Suppressor macrophage treated with lipopolysaccharide for 4 hours (primary cell): Measurements from ENCODE around the gene HBM.
"Not testable (repeated sequence)": the region's sequence is repeated elsewhere in the genome, so short reads cannot be mapped to it uniquely, and the experiment has no call there.

Source experiments
- DNase-seq: peaks from one replicate; pipeline ENCODE4 v3.0.0-alpha.2; 2020

Gene HBM, protein sequence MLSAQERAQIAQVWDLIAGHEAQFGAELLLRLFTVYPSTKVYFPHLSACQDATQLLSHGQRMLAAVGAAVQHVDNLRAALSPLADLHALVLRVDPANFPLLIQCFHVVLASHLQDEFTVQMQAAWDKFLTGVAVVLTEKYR

DNA sequence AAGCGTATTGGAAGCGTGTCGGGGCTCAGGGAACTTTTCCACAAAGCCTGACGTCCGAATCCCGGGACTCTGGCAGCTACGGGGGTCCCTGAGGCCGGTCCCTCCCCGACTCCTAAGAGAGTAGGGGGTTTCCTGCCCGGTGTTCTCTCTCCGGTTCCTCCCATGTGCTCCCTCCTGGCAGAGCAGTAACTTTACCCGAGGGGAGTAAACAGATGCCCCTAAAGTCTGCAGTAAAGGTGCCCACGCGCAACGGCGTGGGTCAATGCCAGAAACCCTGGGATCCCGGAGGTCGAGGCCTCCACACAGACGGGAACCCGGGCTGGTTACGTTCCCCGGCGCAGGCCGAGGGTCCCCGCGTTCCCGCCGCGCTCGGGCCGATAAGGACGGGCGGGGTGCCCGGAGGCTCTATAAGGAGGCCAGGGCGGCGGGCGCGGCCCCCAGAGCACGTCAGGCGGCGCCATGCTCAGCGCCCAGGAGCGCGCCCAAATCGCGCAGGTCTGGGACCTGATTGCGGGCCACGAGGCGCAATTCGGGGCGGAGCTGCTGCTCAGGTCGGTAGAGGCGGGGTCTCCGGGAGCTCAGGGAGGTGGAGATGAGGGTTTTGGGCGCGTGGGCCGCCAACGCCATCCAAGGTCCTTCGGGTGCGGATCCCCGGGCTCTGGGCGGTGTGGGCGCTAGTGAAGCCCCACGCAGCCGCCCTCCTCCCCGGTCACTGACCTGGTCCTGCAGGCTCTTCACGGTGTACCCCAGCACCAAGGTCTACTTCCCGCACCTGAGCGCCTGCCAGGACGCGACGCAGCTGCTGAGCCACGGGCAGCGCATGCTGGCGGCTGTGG is at the start of gene HBM:
HBM (plus strand) TSS at position 440 of the 836 bp plus-strand sequence; CDS start at position 460, 20 bp downstream.
- no peak for DNase-seq

DNA sequence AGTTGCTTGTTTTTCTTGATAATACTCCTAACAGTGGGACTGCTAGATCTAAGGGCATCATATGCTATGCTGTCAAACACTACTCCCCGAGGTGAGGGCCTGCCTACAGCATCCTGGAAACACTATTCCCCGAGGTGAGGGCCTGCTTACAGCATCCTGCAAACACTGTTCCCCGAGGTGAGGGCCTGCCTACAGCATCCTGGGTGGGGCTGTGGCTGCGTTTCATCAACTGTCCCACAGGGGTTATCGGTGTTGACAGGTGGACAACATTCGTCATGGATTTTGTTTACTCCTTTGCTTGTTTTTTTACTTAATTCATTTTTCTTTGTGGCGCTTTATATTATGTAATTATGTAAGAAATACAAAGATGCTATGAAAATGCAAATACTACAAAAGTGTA is 49.8 kb upstream of the HBM start:
- no peak for DNase-seq

DNA sequence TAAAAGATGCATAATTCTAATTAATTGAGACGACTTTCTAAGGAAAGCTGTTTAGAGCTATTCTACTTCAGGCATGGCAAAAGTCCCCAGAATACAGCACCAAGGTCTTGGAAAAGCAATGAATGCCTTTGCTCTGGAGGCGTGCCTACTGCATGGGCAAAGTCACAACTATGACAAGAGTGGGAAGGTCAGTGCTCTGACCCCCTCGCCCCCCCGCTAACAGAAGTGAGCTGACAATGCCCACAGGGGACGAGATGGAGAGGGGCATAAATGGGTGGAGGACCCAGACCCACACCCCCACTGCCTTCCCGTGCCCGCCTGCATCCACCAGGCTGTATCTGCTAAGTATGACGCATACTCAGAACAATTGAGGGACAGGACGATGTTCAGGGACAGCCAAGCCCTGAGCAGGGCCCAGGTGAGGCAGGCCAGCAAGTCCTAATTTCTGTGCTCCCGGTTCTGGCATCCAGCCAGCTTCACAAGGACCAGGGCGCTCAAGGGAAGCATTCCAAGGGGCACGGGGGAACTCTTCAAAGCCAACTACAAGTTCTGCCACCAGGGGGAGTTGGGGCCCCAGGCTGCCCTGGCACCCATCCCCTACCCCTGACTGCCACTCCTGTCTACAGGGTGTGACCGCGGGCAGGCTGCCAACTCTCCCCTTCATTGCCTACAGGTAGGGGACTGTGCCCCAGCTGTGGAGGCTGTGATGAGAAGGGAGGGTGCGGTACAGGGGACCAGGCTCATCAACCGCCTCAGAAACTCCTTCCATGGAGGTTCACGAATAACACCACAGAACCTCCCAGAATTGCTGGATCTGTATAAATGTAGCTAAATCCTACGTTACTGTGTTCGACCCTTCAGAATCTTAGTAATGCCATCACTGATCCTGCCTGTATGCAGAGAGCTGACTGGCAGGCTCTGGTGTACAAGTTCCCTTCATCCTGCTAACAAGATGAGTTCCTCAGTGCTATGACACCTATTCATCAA is 48.1 kb upstream of the HBM start:
- DNase-seq: peak; percentile 72

DNA sequence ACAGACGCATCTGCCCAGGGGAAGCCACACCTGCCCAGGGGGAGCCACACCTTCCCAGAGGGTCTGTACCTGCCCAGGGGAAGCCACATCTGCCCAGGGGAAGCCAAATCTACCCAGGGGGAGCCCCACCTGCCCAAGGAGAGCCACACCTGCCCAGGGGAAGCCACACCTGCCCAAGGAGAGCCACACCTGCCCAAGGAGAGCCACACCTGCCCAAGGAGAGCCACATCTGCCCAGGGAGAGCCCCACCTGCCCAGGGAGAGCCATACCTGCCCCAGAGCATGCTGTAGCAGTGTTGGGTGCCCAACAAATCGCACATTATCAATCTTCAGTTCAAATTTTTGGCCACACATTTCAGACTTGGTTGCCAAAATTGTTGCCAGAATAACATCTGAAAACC is 46.9 kb upstream of the HBM start:
- no peak for DNase-seq

DNA sequence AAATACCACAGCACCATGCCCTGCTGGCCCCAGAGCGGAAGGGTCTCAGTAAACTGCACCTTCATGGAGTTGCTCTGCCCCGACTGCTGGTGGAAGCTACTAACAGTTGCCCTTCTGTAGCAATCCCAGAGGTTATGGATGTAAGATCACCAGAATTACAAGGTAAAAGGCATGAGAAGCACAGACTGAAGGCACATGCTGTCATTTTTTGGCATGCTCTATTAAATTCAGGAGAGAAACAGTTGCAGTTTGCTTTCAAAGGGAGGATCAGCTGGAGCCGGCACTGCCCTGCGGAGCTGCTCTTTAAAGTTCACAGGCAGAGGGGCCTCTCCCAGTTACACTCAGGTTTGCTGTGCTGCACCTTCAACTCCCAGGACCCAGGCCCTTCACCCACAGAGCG is 46.5 kb upstream of the HBM start:
- DNase-seq: no peak

DNA sequence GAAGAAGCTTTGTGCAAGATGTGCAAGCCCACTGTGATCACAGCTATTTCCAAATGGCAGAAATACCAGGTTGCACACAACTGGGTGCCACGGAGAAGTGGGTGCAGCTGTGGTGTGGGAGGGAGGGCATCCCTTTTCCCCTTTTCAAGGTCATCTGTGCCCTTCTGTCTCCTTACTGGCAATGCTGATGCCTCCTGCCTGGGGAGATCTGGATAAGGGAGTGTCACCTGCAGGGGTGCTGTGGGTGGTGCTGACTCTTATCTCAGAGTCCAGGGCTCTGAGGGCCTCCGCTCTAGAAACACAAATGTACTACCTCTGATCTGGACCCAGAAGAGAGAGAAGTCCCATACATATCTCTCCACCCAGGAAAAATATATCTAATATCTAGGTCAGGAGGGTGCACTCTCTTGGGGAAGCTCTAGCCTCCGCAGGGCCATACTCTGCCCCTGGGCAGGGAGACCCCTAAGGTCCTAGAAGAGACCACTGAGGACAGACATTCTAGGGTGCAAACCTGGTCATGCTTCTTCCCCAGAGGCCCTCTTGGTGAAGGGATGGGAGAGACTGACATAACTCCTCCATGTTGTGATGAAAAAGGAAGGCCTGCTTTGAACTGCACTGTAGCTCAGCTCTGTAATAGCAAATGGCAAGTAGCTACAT is 45.8 kb upstream of the HBM start:
- no peak for DNase-seq

DNA sequence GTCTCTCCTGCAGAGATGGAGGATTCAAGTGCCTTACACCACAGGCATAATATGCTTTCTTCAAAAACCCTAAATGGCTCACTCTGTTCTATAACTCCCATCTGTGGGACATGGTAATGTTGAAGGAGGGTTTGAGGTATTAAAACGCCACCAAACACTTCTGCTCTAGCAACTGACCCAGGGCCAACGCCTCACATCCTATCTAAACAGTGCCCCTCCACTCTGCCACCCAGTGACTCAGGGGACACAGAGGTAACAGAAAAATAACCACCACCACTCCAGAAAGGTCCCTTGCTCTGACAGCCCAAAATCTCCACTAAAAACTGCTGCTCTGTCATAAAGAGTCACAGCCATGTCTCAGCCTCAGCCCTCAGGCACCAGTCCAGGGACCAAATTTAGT is 45.0 kb upstream of the HBM start:
- no peak for DNase-seq

DNA sequence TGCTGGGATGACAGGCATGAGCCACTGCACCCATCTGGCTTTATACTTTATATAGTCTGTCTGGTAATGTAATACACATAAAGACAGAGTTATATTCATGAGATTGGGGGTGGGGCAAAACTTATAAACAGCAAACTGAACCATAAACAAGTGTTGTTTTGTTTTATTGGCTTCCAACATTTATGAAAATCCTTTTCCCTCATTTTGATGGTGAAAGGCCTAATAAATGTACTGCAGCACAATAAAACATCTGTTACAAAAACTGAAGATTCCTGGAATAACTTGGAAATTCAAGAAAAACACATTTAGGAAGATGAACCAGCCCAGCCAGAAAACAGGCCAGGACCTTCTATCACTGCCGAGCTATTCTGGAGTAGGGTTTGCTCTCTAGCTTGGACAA is 43.4 kb upstream of the HBM start:
- DNase-seq: no peak

DNA sequence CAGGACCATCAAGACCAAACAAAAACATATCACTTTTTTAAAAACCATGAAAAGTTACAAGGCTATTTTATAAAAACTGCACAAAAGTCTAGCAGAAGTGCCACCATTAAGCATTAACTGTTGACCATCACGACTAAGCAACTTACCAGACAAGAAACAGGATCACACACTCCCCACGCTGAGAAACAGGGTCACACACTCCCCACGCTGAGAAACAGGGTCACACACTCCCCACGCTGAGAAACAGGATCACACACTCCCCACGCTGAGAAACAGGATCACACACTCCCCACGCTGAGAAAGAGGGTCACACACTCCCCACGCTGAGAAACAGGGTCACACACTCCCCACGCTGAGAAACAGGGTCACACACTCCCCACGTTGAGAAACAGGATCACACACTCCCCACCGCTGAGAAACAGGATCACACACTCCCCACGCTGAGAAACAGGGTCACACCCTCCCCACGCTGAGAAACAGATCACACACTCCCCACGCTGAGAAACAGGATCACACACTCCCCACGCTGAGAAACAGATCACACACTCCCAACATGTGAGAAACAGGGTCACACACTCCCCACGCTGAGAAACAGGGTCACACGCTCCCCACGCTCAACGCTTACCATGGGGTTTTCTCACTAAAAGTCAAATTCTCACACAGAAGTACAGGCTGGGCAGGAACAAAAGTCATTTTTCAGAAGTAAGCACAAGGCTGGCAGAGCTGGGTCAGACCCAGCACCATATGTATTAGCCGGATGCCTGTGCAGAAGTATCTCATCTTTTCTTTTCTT is 42.0 kb upstream of the HBM start:
- DNase-seq: not testable (repeated sequence)

DNA sequence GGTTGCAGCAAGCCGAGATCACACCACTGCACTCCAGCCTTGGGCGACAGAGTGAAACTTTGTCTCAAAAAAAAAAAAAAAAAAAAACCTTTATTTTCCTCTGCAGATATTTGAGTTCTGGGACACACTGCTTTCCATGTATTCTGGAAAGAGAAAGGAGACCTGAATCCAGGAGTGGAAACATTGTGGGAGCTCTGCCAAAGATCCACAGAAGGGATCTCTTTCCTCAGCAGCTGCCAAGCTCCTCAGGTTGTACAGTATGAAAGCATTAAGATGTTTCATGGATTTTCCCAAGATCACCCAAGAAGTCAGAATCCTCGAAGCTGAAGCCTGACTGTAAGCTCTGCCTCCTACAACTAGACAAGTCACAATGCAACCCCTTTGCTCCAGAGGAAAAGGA is 40.8 kb upstream of the HBM start:
- no peak for DNase-seq

DNA sequence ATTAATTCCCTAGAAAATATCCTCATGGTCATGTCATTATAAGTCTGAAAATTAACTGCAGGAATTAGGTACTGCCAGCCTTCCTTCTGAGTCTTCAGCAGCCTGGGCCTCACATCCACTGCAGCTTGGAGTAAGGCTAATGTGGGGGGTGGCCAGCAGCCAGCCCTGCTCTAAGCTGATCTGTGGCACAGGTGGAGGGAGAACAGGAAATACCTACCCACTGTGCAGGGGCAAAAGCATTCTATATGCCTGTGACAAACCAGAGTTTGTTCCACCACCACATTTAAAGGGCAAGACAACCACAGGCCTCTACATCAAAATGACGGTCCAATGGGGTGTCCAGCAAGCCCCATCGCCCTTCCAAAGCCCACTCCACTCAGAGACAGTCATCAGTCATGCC is 36.7 kb upstream of the HBM start:
- DNase-seq: no peak

DNA sequence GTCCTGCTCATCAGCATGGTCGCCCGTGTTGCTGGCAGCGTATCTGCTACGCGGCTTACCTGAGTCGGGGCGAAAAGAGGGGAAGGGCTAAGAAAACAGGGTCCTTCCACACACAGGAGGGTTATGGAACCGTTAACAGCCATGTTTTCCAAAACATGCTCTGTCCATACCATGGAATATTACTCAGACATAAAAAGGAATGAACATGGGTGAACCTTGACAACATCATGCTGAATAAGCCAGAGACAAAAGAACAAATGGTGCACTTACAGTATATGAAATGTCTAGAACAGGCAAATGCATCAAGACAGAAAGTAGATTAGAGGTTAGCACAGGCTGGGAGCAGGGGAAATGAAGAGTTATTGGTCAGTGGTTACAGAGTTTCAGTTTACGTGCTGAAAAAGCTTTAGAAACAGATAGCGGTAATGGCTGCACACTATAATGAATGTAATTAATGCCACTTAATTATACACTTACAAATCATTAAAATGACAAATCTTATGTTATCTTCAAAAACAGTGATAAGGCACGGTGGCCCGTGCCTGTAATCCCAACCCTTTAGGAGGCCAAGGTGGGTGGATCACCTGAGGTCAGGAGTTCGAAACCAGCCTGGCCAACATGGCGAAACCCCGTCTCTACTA is 35.1 kb upstream of the HBM start:
- no peak for DNase-seq

DNA sequence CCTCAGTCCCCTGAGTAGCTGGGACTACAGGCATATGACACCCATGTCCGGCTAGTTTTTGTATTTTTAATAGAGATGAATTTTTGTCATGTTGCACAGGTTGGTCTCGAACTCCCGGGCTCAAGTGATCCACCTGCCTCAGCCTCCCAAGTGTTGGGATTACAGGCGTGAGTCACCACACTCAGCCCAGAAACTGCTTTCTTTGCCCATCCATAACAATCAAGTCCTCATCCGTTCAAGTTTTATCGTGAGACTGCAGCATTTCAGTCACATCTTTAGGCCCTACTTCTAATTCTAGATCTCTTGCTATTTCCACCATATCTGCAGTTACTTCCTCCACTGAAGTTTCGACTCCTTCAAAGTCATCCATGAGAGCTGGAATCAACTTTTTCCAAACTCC is 33.7 kb upstream of the HBM start:
- no peak for DNase-seq

DNA sequence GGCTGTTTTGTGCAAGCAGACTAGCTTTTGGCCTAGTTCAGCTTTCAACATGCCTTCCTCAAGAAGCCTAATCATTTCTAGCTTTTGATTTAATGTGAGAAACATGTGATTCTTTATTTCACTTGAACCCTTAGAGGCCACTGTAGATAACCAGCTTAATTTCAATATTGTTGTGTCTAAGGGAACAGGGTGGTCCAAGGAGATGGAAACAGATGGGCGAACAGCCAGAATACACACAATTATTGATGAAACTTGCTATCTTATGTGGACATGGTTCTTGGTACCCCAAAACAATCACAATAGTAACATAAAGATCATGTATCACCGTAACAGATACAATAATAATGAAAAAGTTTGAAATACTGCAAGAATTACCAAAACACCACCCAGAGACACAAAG is 32.1 kb upstream of the HBM start:
- DNase-seq: no peak

DNA sequence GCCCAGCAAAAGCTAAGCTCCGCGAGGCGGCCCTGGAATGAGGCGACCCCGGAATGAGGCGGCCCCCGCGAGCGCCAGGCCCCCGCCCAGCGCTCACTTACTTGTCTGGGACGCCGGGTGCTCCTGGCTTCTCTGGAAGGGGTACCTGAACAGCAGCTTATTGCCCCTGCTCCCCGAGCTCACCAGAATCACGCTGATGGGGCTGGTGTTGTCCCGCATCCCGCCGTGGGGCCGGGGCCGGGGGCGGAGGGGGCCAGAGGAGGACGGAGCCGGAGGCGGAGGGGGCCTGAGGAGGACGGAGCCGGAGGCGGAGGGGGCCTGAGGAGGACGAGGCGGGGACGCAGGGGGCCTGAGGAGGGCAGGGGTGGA is 27.7 kb upstream of the HBM start:
- DNase-seq: peak; percentile 7

DNA sequence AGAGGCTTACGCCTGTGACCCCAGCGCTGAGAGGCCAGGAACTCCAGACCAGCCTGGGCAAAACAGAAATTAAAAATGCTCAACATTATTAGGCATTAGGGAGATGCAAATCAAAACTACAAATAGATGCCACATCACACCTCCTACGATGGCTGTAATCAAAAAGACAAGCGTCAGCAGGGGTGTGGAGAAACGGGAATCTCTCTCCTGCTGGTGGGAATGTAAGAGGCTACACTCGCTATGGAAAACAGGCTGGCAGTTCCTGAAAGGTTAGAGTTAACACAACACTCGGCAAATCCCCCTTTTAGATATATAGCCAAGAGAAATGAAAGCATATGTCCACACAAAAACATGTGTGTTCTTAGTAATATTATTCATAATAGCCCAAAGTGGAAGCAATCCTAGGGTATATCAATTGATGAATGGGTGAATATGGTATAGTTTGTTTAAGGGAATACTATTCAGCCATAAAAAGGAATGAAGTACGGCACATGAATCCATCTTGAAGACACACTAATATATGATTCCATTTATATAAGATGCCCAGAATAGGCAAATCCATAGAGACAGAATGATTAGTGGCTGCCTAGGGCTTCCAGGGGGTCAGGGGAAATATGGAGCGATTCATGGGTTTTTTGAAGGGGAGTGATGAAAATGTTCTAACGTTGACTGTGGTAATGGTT is 25.5 kb upstream of the HBM start:
- DNase-seq: no peak

DNA sequence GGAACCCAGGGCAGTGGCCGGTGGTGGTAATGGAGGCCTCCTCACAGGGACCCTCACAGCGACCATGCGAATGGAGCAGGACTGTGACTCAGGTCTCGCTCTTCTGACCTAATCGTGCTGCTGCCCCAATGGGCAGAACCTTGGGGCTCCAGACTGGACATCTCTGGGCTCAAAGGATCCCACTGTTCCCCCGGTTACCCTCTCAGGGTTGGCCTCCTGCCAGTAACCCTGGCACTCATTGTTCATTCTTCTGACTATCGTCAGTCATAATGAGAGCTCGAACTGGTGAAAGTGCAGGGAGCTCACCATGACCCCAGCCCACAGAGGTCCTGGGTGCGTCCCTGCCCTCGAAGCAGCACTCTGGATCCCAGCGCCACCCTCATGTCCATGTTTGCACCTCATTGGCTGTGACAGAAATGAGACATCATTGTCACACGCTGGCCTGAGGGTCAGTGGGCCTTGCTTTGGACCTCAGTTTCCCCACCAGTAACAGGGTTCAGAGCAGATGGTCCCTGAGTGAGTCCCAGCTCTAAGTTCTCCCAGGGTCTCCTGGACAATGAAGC is 23.3 kb upstream of the HBM start:
- no peak for DNase-seq

DNA sequence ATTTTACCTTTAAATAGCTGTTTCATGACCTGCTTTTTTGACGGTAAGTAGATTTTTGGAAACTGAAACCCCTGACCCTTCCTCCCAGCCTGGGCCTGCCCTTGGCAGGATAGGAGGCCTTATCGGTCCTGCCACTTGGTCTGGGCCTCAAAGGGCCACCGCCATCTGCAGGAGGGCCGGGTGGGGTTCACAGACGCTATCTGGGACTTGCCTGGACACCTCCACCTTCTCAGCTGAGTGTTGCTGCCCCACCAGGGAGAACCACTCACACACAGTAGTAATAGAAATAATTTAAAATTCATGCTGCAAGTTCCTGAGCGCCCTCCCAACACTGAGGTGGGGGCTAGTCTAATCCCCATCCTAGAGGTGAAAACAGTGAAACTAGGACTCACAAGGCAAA is 22.7 kb upstream of the HBM start:
- DNase-seq: no peak

DNA sequence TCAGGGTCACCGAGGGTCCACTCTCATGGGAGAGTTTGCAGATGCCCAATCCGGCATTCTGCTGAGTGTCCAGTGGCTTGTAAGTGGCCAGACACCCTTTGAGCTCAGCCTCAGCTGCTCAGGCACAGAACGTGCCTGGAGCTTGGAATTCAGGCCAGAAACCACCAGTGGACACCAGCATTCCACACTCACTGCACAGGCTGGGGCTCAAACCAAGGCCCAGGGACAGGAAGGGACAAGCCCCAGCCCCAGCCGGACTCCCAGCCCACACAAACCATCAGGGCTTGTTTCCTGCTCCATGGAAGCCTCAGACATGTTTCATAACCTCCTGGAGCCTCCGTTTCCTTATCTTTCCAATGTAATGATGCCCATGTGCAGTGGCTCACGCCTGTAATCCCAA is 22.3 kb upstream of the HBM start:
- DNase-seq: no peak

DNA sequence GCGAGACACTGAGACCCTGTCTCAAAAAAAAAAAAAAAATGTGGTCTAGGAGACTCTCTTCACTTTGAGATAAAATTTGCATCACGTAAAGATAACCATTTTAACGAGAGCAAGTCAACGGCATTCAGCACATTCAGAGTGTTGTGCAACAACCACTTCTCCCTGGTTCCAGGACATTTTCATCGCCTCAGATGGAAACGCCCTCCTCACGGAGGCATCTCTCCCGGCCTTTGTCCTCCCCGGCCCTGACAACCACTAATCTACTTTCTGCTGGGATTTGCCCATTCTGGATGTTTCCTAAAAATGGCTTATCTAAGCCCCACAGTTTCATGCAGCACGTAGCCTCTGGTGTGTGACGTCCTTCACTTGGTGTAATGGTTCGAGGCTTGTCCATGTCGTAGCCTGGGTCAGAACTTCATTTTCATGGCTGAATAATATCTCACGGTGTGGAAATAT is 21.0 kb upstream of the HBM start:
- no peak for DNase-seq

DNA sequence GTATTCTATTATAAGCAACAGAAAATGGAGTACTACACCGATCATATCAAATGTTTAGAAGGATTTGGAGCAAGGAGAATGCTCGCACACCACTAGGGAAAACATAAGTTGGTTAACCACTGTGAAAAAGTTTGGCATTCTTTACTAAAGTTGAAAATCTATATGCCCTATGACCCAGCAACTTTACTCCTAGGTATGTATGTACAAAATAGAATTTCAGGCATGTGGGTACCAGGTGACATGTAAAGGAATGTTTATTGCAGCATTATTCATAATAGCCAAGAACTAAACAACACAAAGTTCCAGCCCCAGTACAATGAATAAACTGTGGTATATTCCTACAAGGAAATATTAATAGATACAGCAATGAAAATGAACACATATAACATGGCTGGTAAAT is 19.1 kb upstream of the HBM start:
- no peak for DNase-seq
